Measurements from ENCODE around the gene KDM2A. TPM values are rescaled to one million over a fixed set of nuclear protein-coding genes. Genes with fewer than 3 reads are reported as not detected.

Gene KDM2A
- total RNA-seq, 4 donors from 2014 or later: 38.7 to 88.1 (median 73.5) TPM

- intact Hi-C loops (cut with DNase I): no loop called here
- no peaks in the 10 kb centered on the region for H3K36me3 ChIP-seq
- no peak overlapping the region for H3K27ac ChIP-seq
- H3K27me3 ChIP-seq: no peaks in the 10 kb centered on the region
- peaks cover 0 to 4% of the 10 kb centered on the region in 2 donors for H3K4me1 ChIP-seq
- H3K9me3 ChIP-seq: no peaks in the 10 kb centered on the region
- TF ChIP-seq CTCF (IDR thresholded peaks at IDR 0.05) (no peak), POLR2A (IDR thresholded peaks at IDR 0.05) (no peak)
- DNase-seq: no peak
- WGBS, 2 donors: 95% methylated on average over 2 of the region's 2 CpGs
- no peak overlapping the region for H3K4me3 ChIP-seq (replicated peaks in 1 of 3)
Measured at GRCh38 chr11:67105964-67106363, 13.1 kb upstream of the KDM2A start.

GRCh38 chr11:67111261-67111660 lies 7.8 kb upstream of the KDM2A start:
- 33 to 37% methylated on average over 1 of the region's 1 CpG for WGBS, 2 donors
- peaks cover 0 to 10% of the 10 kb centered on the region in 2 donors for H3K4me1 ChIP-seq
- TF ChIP-seq CTCF (IDR thresholded peaks at IDR 0.05): no peak
- peak in 1 of 2 donors; percentile 2 for TF ChIP-seq POLR2A (IDR thresholded peaks at IDR 0.05)
- DNase-seq: no peak
- intact Hi-C loops (cut with DNase I): no loop called here
- no peaks in the 10 kb centered on the region for H3K9me3 ChIP-seq
- H3K27ac ChIP-seq: peak overlapping the region in 1 of 3 donors; percentile 22
- no peaks in the 10 kb centered on the region for H3K36me3 ChIP-seq
- no peaks in the 10 kb centered on the region for H3K27me3 ChIP-seq
- no peak overlapping the region for H3K4me3 ChIP-seq (replicated peaks in 1 of 3)

- Histone ChIP-seq H3K4me1 (peaks cover 0 to 19% of the 10 kb centered on the region in 2 donors), H3K36me3 (no peaks in the 10 kb centered on the region), H3K27me3 (no peaks in the 10 kb centered on the region), H3K27ac (no peak overlapping the region), H3K9me3 (no peaks in the 10 kb centered on the region), H3K4me3 (replicated peaks in 1 of 3) (no peak overlapping the region)
- DNase-seq: no peak
- WGBS, 2 donors: 79 to 93% methylated on average over 5 of the region's 5 CpGs
- TF ChIP-seq CTCF (IDR thresholded peaks at IDR 0.05): no peak
- TF ChIP-seq POLR2A (IDR thresholded peaks at IDR 0.05): no peak
- intact Hi-C loops (cut with DNase I): no loop called here
Measured at GRCh38 chr11:67113231-67113721, 5.8 kb upstream of the KDM2A start.

GRCh38 chr11:67114275-67114896 lies 4.7 kb upstream of the KDM2A start:
- H3K27ac ChIP-seq: no peak overlapping the region
- intact Hi-C loops (cut with DNase I): no loop called here
- H3K9me3 ChIP-seq: no peaks in the 10 kb centered on the region
- peak; percentile 43 to 53 for DNase-seq
- no peaks in the 10 kb centered on the region for H3K27me3 ChIP-seq
- no peak overlapping the region for H3K4me3 ChIP-seq (replicated peaks in 1 of 3)
- no peaks in the 10 kb centered on the region for H3K36me3 ChIP-seq
- peaks cover 0 to 22% of the 10 kb centered on the region in 2 donors for H3K4me1 ChIP-seq
- TF ChIP-seq CTCF (IDR thresholded peaks at IDR 0.05) (no peak), POLR2A (IDR thresholded peaks at IDR 0.05) (no peak)
- 63 to 66% methylated on average over 10 of the region's 10 CpGs for WGBS, 2 donors

- Histone ChIP-seq H3K4me1 (peaks cover 7 to 15% of the 10 kb centered on the region in 2 donors), H3K27ac (peak overlapping the region in 1 of 3 donors; percentile 8), H3K9me3 (no peaks in the 10 kb centered on the region), H3K4me3 (replicated peaks in 1 of 3) (no peak overlapping the region), H3K36me3 (no peaks in the 10 kb centered on the region), H3K27me3 (no peaks in the 10 kb centered on the region)
- DNase-seq: no peak
- WGBS, 2 donors: 49 to 54% methylated on average over 3 of the region's 3 CpGs
- intact Hi-C loops (cut with DNase I): no loop called here
- no peak for TF ChIP-seq CTCF (IDR thresholded peaks at IDR 0.05)
- no peak for TF ChIP-seq POLR2A (IDR thresholded peaks at IDR 0.05)
Measured at GRCh38 chr11:67116758-67117105, 2.3 kb upstream of the KDM2A start.

Measured in thyroid gland (tissue), 4 donors.